ENCODE data around the gene SERPINI1. TPM values are rescaled to one million over a fixed set of nuclear protein-coding genes. Genes with fewer than 3 reads are reported as not detected.

Gene SERPINI1
- total RNA-seq, 1 experiment from 2014 or later, result 0.30 TPM

DNA sequence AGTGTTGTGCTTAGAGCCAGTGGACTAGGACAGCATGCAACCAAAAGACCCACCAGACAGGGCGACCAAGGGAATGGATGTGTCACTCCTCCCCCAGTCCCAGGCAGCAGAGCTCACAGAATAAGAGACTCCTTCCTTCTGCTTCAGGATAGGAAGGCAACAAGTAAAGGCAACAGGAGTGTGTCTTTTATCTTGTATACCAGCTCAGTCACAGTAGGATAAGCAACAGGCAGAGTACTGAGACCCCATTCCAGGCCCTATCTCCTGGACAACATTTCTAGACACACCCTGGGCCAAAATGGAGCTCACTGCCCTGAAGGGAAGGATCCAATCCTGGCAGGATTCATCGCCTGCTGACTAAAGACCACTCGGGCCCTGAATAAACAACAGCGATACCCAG, 25.8 kb upstream of the SERPINI1 start:
- BruUV-seq (replicated peaks), result no TSS peak
- ChIA-PET CTCF (no interaction called here), POLR2A (ENCODE audit: low non-redundant PET) (no interaction called here)
- Histone ChIP-seq H3K4me3 (ENCODE audit: low read depth, low read length, poor library complexity, severe bottlenecking) (no peak overlapping the region), H3K4me1 (ENCODE audit: insufficient read depth, low read length, poor library complexity, severe bottlenecking) (no peaks in the 10 kb centered on the region), H3K9me3 (ENCODE audit: low read depth, low read length, poor library complexity, severe bottlenecking) (no peaks in the 10 kb centered on the region), H3K27me3 (replicated peaks; ENCODE audit: insufficient read depth, low read depth, low read length, poor library complexity) (no peaks in the 10 kb centered on the region), H3K36me3 (ENCODE audit: insufficient read depth, low read length, poor library complexity, severe bottlenecking) (no peaks in the 10 kb centered on the region), H3K27ac (ENCODE audit: low read depth, low read length, poor library complexity, severe bottlenecking) (no peak overlapping the region)
- TF ChIP-seq EZH2 (IDR thresholded peaks at IDR 0.05; ENCODE audit: borderline replicate concordance, low read depth, low read length, poor library complexity, severe bottlenecking) (no peak), CTCF (conservative IDR thresholded peaks at IDR 0.05; ENCODE audit: low read depth, low read length) (no peak)
- intact Hi-C loops (cut with micrococcal nuclease; ENCODE audit: unreplicated experiment), result no loop called here
- DNase-seq (ENCODE audit: low spot score), result no peak

GRCh38 chr3:167710552-167710951, 25.0 kb upstream of the SERPINI1 start:
- intact Hi-C loops (cut with micrococcal nuclease; ENCODE audit: unreplicated experiment), result no loop called here
- Histone ChIP-seq H3K27ac (ENCODE audit: low read depth, low read length, poor library complexity, severe bottlenecking) (no peak overlapping the region), H3K4me1 (ENCODE audit: insufficient read depth, low read length, poor library complexity, severe bottlenecking) (no peaks in the 10 kb centered on the region), H3K4me3 (ENCODE audit: low read depth, low read length, poor library complexity, severe bottlenecking) (no peak overlapping the region), H3K36me3 (ENCODE audit: insufficient read depth, low read length, poor library complexity, severe bottlenecking) (no peaks in the 10 kb centered on the region), H3K9me3 (ENCODE audit: low read depth, low read length, poor library complexity, severe bottlenecking) (no peaks in the 10 kb centered on the region), H3K27me3 (replicated peaks; ENCODE audit: insufficient read depth, low read depth, low read length, poor library complexity) (no peaks in the 10 kb centered on the region)
- BruUV-seq (replicated peaks), result no TSS peak
- ChIA-PET CTCF (no interaction called here), POLR2A (ENCODE audit: low non-redundant PET) (no interaction called here)
- DNase-seq (ENCODE audit: low spot score), result no peak
- TF ChIP-seq EZH2 (IDR thresholded peaks at IDR 0.05; ENCODE audit: borderline replicate concordance, low read depth, low read length, poor library complexity, severe bottlenecking), result no peak

GRCh38 chr3:167711439-167711838, 24.1 kb upstream of the SERPINI1 start:
- TF ChIP-seq EZH2 (IDR thresholded peaks at IDR 0.05; ENCODE audit: borderline replicate concordance, low read depth, low read length, poor library complexity, severe bottlenecking) (no peak), CTCF (conservative IDR thresholded peaks at IDR 0.05; ENCODE audit: low read depth, low read length) (no peak)
- Histone ChIP-seq H3K4me1 (ENCODE audit: insufficient read depth, low read length, poor library complexity, severe bottlenecking) (no peaks in the 10 kb centered on the region), H3K36me3 (ENCODE audit: insufficient read depth, low read length, poor library complexity, severe bottlenecking) (no peaks in the 10 kb centered on the region), H3K27me3 (replicated peaks; ENCODE audit: insufficient read depth, low read depth, low read length, poor library complexity) (no peaks in the 10 kb centered on the region), H3K4me3 (ENCODE audit: low read depth, low read length, poor library complexity, severe bottlenecking) (no peak overlapping the region), H3K9me3 (ENCODE audit: low read depth, low read length, poor library complexity, severe bottlenecking) (no peaks in the 10 kb centered on the region), H3K27ac (ENCODE audit: low read depth, low read length, poor library complexity, severe bottlenecking) (no peak overlapping the region)
- no TSS peak for BruUV-seq (replicated peaks)
- no peak for DNase-seq (ENCODE audit: low spot score)
- ChIA-PET CTCF (no interaction called here), POLR2A (ENCODE audit: low non-redundant PET) (no interaction called here)
- intact Hi-C loops (cut with micrococcal nuclease; ENCODE audit: unreplicated experiment), result no loop called here

GRCh38 chr3:167712445-167712844, 23.1 kb upstream of the SERPINI1 start:
- no peak for DNase-seq (ENCODE audit: low spot score)
- H3K27ac ChIP-seq (ENCODE audit: low read depth, low read length, poor library complexity, severe bottlenecking), result no peak overlapping the region
- H3K27me3 ChIP-seq (replicated peaks; ENCODE audit: insufficient read depth, low read depth, low read length, poor library complexity), result no peaks in the 10 kb centered on the region
- no peaks in the 10 kb centered on the region for H3K9me3 ChIP-seq (ENCODE audit: low read depth, low read length, poor library complexity, severe bottlenecking)
- BruUV-seq (replicated peaks), result no TSS peak
- no peaks in the 10 kb centered on the region for H3K4me1 ChIP-seq (ENCODE audit: insufficient read depth, low read length, poor library complexity, severe bottlenecking)
- no peak overlapping the region for H3K4me3 ChIP-seq (ENCODE audit: low read depth, low read length, poor library complexity, severe bottlenecking)
- intact Hi-C loops (cut with micrococcal nuclease; ENCODE audit: unreplicated experiment), result no loop called here
- H3K36me3 ChIP-seq (ENCODE audit: insufficient read depth, low read length, poor library complexity, severe bottlenecking), result no peaks in the 10 kb centered on the region
- CTCF ChIA-PET, result no interaction called here
- POLR2A ChIA-PET (ENCODE audit: low non-redundant PET), result no interaction called here
- TF ChIP-seq CTCF (conservative IDR thresholded peaks at IDR 0.05; ENCODE audit: low read depth, low read length) (no peak), EZH2 (IDR thresholded peaks at IDR 0.05; ENCODE audit: borderline replicate concordance, low read depth, low read length, poor library complexity, severe bottlenecking) (no peak)

Data from A673 (cell line).